SK-N-SH (cell line): ENCODE data around the gene C3AR1.

Source experiments
- CTCF ChIP-seq: fragments of 200-600 bp; sonication (generic); IDR thresholded peaks from 2 replicates; pipeline ENCODE4 v1.6.1; 2017; ENCODE audit warnings: antibody characterized with exemption, mild to moderate bottlenecking, moderate library complexity
- ELF1 ChIP-seq: IDR thresholded peaks from 2 replicates; pipeline ENCODE4 v1.4.0; 2012
- EP300 ChIP-seq, 2 experiments: IDR thresholded peaks; 2 replicates each; pipeline versions ENCODE4 v1.4.0 to v1.6.1; 2012; ENCODE audit warnings: borderline replicate concordance in 1 of 2, low read depth in 1 of 2, low read length in 1 of 2
- EZH2phosphoT487 ChIP-seq: fragments of 200-600 bp; sonication (generic); IDR thresholded peaks from 2 replicates; pipeline ENCODE4 v1.6.1; 2017; ENCODE audit warnings: low read depth, mixed run types, mild to moderate bottlenecking, antibody characterized with exemption, moderate library complexity, borderline replicate concordance
- SMC3 ChIP-seq: IDR thresholded peaks from 2 replicates; pipeline ENCODE4 v1.6.1; 2012; ENCODE audit warnings: low read depth, low read length, improper control_type of control experiment
- USF2 ChIP-seq: fragments of 150-350 bp; IDR thresholded peaks from 2 replicates; pipeline ENCODE4 v1.6.1; 2017; ENCODE audit warnings: antibody characterized with exemption, low read length, low read depth, borderline replicate concordance

- TF ChIP-seq CTCF: no peak
- TF ChIP-seq SMC3: no peak
- TF ChIP-seq ELF1: no peak
- no peak for TF ChIP-seq USF2
- TF ChIP-seq EZH2phosphoT487: no peak
- TF ChIP-seq EP300 (IDR thresholded peaks at IDR 0.05; ENCODE audit: borderline replicate concordance in 1 of 2, low read depth in 1 of 2, low read length in 1 of 2): no peak
These were observed 9.8 kb upstream of the C3AR1 start for GRCh38 chr12:8075935-8076334.
